Stomach (tissue), 4 donors: ENCODE data around the gene TMEM267.

Experiments used
- CTCF ChIP-seq, 7 experiments: fragments of 450-650 bp in 4 of 7; fragments of 200-600 bp in 3 of 7; sonication (generic) in 3 of 7; IDR thresholded peaks; one replicate each; pipeline ENCODE4 v1.5.1; 2016 to 2019; ENCODE audit warnings: antibody characterized with exemption in 7 of 7, control low read depth in 2 of 7, mild to moderate bottlenecking in 1 of 7
- POLR2A ChIP-seq, 4 donors: fragments of 450-650 bp; IDR thresholded peaks; one replicate each; pipeline ENCODE4 v1.6.1; 2016; ENCODE audit warnings: antibody characterized with exemption in 4 of 4, control low read depth in 2 of 4, mild to moderate bottlenecking in 1 of 4, moderate library complexity in 1 of 4

DNA sequence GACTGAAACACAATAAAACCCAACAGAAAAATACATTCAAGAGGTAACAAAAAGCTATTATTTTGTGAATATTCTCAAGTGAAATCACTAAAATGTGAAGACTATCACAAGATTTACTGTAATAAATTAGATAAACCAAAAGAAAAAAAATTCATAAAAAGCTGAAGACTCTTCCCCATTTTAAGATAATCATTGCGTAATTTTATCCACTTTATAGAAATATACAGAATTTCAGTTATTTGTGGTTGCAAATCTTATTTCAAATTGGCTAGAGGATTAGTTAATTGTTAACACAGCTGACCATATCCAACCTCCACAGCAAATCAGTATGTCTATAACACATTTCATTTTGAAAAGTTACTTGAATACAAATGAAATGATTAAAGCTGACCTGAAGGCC is 7.7 kb upstream of the TMEM267 start:
- TF ChIP-seq POLR2A (IDR thresholded peaks at IDR 0.05) (no peak), CTCF (IDR thresholded peaks at IDR 0.05) (no peak)
